GM19372 (cell line): Measurements from ENCODE around the gene PXT1.
A peak's percentile ranks its signal among the peaks of the same experiment; 100 is the strongest.
"Not testable (repeated sequence)": the region's sequence is repeated elsewhere in the genome, so short reads cannot be mapped to it uniquely, and the experiment has no call there.

Source experiments
- ATAC-seq: cut with Tn5 transposase; IDR thresholded peaks from one replicate; pipeline ENCODE4 v1.9.1; 2021; ENCODE audit warnings: mild to moderate bottlenecking, low read depth, moderate library complexity; ENCODE audit not compliant: unreplicated experiment

The PXT1 gene, protein sequence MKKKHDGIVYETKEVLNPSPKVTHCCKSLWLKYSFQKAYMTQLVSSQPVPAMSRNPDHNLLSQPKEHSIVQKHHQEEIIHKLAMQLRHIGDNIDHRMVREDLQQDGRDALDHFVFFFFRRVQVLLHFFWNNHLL

DNA sequence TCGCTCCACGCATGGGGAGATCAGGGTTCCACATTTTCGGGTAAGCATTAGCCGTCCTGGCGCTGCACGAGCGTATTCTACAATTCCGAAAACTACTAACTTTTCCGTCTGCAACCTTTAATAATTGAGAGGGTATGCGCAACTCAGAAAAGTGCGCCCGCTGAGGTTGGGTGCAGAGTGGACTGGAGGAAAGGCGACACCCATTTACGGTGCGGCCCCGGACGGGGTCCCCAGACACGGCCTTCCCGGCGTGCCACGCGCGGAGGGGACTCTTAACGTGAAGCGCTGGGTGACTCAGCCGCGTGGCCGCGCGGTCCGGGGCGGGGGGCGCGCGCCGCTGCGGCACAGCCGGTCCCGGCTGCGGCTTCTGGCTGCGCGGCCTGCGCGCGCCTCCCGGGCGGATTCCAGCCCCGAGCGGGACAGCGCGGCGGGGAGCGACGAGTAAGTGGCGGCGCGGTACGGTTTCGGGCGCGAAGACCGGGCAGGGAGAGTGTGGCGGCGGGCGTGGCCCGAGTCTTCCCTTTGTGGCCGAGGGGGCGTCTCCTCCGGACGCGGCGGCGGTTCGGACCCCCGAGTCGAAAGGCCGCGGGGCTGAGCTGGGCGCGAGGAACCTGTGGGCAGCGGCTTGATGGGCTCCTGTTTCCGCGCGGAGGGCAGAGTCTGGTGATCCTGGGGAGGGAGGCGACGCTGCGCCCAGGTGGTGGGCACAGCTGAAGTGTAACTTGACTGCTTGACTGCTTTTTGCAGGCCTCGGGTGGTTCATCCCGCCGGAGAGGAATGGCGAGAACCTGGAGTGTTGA lies at the start of gene PXT1, which contains the start of gene KCTD20:
Gene PXT1 (minus strand): TSS at position 184 of the 800 bp plus-strand sequence. CDS start 16,772 bp downstream, outside the sequence.
Gene KCTD20 (plus strand): TSS at position 330 of the 800 bp plus-strand sequence. CDS start 27,098 bp downstream, outside the sequence.
- peak; percentile 76 for ATAC-seq

GRCh38 chr6:36492092-36492491 lies 49.4 kb upstream of the PXT1 start:
- ATAC-seq = no peak

DNA sequence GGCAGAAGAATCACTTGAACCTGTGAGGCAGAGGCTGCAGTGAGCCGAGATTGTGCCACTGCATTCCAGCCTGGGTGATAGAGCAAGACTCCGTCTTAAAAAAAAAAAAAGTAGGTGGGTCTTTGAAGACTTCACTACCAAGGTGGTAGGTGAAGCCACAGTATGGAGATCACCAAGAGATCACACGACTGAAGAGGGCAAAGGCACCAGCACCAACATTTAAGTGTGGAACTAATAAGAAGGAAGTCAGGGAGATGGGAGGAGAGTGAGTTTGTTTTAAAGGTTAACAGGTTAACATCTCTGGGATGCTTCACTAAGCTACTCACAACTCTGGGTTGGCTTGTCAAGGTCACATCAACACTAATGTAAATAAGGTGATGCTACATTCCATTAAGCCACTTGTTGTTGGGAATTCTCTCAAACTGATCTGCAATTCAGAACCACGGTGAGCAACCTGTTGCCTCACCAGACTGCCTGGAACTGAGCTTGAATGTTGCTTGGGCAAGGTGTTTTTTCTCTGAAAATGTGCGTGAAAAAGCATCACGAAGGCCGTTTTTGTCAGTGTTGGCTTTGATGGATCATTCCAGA lies 48.8 kb upstream of the PXT1 start:
- no peak for ATAC-seq

DNA sequence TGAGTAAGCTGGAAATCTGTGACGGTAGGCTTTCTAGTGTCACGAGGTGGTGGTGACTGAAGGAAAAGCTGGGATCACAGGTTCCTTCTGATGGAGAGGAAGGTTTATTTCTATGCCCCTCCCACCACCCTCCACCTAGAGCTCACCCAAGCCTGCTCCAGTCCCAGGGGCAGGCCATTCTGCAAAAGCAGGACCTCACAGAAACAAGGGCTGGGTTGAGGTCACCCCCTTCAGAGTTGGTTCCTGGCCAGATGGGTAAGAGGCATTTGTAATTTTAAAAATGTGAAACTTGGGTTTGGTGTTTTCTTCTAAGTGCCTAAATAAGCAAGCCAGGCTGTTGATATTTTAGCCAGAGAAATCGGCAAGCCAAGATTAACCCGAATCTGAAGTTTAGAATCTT lies 46.8 kb upstream of the PXT1 start:
- no peak for ATAC-seq

GRCh38 chr6:36488221-36488620 lies 45.6 kb upstream of the PXT1 start:
- no peak for ATAC-seq

GRCh38 chr6:36487698-36488097 lies 45.0 kb upstream of the PXT1 start:
- ATAC-seq = no peak

DNA sequence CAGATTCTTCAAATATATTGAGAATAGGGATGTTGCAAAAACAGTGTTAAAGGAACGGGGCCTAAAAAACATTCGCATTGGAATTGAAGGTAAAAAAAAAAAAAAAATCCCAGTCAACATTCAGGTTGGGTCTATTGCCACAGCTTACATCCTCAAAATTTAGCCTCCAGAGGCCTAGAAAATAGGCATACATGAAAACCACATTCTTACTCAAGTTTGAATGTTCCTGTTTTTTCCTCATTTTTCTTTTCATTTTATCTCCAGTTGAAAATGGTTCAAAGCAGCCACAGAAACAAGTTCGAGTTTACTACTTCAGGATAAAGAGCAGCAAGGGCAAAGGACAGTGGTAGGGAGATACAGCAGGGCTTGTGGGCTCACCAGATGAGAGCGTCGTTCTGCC lies 42.1 kb upstream of the PXT1 start:
- no peak for ATAC-seq

GRCh38 chr6:36483326-36483725 lies 40.7 kb upstream of the PXT1 start:
- ATAC-seq = not testable (repeated sequence)

- ATAC-seq = no peak
These were observed 36.6 kb upstream of the PXT1 start for GRCh38 chr6:36479256-36479655.

- ATAC-seq = no peak
These were observed 35.4 kb upstream of the PXT1 start for GRCh38 chr6:36478051-36478526.

DNA sequence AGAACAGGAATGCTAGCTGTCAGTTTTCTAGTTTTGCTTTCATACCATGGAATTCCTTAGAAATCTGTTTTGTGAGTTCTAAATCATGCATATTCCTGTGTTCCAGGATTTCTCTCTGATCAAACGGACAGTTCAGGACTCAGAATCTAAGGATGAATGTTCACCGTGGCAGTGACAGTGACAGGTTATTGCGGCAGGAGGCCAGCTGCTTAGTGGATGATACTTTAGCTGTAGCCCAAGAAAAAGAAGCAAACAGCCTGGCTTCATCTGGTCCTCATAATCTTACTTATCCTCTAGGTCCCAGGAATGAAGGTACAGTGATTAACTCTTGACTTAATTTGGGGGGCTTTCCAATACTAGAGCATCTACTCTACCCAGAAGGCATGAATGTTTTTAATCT lies 27.3 kb upstream of the PXT1 start:
- no peak for ATAC-seq

DNA sequence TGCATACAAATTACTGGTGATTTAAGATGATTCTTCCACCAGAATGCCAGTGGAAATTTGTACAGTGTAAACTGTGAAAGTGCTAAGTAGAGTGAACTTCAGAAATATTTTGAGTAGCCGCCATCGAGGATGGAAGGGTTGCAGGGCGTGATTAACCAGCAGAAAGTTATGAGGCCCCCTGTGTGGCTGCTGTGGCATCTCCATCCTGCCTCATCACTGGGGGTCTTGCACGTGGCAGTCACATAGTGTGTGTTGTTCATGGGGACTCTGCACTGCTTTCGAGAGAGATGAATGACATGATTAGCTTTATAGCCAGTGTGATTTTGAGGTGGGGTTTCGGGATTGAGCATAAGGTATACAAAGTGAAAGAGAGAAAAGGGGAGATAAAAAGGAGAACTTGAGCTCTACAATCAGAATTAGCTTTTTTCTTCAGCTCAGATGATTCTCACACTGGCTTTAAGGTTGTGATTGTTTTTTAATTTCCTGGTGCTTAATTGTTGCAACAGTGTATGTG lies 26.6 kb upstream of the PXT1 start:
- ATAC-seq = no peak

GRCh38 chr6:36467625-36468024 lies 25.0 kb upstream of the PXT1 start:
- no peak for ATAC-seq

DNA sequence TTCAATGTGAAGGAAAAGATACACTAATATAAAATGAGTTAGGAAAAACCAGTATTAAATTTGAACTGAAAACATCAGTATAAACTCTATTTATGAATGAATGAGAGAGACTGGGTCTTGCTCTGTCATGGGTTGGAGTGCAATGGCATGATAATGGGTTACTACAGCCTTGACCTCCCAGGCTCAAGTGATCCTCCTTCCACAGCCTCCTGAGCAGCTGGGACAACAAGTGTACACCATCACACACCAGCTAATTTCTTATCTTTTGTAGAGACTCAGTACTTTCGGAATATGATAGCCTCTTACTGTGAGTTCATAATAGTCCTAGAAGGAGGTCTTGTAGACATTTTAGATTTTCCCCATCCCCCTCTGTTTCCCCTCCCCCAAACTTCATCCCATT lies 21.6 kb upstream of the PXT1 start:
- no peak for ATAC-seq

DNA sequence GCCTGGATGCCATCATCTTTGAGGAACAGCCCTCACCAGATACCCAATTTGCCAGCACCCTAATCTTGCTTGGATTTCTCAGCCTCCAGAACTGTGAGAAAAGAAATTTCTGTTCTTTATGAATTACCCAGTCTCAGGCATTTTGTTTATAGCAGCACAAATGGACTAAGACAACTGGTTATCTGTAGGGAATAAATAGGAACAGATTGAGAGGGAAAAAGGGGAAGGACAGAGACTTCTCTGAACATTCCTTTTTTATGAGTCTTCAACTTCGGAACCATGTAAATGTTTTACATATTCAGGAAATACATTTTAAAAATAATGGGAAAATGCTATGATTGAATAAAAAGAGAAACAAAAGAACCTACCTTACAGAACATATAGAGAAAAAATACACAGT lies 21.0 kb upstream of the PXT1 start:
- no peak for ATAC-seq

DNA sequence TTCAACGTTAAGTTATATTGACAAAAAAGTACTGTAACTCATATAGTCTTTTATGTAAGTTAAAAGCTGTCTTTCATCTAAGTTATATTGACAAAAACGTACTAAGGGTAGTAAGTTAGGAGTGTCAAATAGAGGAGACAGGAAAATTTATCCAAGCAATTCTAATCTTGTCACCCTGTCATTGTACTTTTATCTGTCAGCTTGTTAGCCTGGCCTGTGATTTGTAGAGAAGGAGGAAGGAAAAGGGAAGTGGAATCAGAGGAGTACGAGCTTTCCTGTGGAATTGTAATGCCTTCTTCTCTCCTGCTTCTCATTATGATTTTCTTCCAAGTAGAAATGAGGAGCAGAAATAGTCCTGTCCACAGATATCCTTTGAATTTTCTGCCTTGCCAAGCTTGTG lies 19.0 kb upstream of the PXT1 start:
- no peak for ATAC-seq

- no peak for ATAC-seq
These were observed 18.3 kb upstream of the PXT1 start for GRCh38 chr6:36460916-36461315.

GRCh38 chr6:36459501-36459900 lies 16.8 kb upstream of the PXT1 start:
- no peak for ATAC-seq

DNA sequence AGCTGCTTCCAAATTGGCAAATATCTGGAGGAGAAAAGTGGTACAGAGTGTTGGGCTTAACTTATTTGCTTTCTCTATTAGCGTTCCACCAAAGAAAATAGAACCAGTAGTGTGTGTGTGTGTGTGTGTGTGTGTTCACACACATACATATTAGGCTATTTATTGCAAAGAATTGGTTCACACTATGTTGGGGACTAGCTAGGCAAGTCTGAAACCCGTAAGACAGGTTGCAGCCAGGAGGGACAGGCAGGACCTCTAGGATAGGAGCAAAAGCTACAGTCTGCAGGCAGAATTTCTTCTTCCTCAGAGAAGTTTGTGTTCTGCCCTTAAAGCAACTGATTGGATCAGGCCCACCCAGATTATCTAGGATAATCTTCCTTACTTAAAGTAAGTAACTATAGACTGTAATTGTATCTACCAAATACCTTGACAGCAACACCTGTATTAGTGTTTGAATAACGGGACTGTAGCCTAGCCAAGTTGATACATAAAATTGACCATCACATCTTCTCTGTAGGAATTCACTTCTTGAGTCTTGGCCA lies 12.9 kb upstream of the PXT1 start:
- no peak for ATAC-seq

DNA sequence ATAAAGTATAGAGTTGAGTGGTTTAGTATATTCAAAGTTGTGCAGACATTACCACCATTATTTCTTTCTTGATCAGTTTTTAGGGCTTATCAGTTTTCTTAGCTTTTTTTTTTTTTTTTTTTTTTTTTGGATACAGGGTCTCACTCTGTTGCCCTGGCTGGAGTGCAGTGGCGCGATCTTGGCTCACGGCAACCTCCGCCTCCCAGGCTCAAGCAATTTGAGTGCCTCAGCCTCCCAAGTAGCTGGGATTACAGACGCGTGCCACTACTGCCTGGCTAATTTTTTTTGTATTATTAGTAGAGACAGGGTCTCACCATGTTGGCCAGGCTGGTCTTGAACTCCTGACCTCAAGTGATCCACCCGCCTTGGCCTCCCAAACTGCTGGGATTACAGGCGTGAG lies 10.2 kb upstream of the PXT1 start:
- not testable (repeated sequence) for ATAC-seq

- not testable (repeated sequence) for ATAC-seq
These were observed 6.5 kb upstream of the PXT1 start for GRCh38 chr6:36449173-36449572.
